DMS53 (cell line): ENCODE data around the gene ARCN1.

Experiments used
- DNase-seq: peaks from one replicate; lab custom pipeline; 2025; lab: John Stamatoyannopoulos, UW

Gene ARCN1

DNA sequence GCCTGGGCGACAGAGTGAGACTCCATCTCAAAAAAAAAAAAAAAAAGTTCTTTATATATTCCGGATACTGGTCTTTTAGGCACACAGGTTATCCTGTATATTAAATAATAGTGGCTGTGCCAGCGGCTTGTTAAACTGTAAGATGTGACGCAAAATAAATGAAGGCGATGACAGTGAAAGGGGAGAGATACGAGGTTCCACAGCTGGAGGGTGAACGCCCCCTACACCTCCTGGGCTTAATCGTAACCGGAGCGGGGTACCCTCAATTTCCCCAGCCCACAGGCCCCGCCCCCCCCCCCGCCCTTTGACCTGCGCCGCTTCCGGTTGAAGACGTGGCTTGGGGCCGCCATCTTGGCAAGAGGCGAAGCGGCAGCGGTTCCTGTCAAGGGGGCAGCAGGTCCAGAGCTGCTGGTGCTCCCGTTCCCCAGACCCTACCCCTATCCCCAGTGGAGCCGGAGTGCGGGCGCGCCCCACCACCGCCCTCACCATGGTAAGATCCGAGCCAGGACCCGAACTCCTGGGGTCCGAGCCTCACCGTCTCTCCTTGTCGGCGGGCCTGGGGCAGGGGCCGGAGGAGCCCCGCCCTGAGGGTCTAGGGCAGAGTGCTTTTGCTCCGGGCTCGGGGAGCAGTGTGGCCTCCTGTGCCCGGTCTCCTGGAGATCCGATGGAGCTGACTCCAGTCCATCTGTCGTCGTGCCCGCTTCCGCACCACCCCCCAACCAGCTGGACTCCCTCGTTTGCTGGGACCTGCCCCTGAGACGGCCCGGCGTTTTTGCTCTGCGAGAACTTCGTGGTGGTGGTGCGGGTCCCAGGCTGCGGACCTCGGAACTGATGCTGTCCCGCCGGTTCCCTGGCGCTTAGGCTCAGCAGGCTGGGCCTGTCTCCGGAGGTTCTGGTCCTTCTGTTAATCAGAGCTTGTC lies at the start of gene ARCN1:
Gene ARCN1, plus strand, starts transcription at position 349 of the 920 bp plus-strand sequence. Its CDS starts 139 bp downstream, at position 488.
- peak; percentile 89 for DNase-seq

DNA sequence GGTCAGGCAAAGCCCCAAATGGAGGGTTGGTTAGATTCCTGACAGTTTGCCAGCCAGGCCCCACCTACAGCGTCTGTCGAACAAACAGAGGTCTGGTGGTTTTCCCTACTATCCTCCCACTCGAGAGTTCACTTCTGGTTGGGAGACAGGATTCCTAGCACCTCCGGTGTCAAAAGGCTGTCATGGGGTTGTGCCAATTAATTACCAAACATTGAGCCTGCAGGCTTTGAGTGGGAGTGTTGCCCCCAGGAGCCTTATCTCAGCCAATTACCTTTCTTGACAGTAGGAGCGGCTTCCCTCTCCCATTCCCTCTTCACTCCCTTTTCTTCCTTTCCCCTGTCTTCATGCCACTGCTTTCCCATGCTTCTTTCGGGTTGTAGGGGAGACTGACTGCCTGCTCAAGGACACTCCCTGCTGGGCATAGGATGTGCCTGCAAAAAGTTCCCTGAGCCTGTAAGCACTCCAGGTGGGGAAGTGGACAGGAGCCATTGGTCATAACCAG lies 49.6 kb upstream of the ARCN1 start:
- peak; percentile 61 for DNase-seq

GRCh38 chr11:118524356-118524755 lies 47.9 kb upstream of the ARCN1 start:
- DNase-seq = no peak

DNA sequence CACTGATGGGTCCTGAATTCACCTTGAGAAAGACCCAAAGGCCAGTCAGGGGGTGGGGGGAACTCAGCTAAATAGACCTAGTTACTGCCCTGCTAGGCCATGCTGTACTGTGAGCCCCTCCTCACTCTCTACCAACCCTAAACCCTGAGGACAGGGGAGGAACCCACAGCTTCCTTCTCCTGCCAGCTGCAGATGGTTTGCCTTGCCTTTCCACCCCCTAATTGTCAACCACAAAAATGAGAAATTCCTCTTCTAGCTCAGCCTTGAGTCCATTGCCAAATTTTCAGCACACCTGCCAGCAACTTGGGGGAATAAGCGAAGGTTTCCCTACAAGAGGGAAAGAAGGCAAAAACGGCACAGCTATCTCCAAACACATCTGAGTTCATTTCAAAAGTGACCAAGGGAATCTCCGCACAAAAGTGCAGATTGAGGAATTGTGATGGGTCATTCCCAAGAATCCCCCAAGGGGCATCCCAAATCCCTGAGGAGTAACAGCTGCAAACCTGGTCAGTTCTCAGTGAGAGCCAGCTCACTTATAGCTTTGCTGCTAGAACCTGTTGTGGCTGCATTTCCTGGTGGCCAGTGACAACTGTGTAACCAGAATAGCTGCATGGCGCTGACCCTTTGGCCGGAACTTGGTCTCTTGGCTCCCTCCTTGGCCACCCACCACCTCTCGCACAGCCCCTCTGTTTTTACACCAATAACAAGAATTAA lies 47.3 kb upstream of the ARCN1 start:
- no peak for DNase-seq

DNA sequence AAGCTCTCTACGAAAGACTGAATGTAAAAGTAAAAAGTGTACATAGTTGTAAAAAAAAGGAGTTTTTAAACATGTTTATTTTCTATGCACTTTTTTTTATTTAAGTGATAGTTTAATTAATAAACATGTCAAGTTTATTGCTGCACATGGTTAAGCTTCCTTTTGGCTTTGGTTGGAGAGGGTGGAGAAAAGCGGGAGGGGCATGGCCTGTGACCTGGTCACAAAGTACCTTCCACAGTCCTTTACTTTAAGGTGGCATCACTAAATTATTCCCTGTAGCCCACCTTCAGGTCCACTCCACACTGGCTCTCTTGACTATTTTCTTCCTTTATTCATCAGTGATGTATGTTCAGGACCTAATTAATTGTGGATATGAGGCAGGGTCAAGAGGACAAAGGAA lies 45.5 kb upstream of the ARCN1 start:
- no peak for DNase-seq

DNA sequence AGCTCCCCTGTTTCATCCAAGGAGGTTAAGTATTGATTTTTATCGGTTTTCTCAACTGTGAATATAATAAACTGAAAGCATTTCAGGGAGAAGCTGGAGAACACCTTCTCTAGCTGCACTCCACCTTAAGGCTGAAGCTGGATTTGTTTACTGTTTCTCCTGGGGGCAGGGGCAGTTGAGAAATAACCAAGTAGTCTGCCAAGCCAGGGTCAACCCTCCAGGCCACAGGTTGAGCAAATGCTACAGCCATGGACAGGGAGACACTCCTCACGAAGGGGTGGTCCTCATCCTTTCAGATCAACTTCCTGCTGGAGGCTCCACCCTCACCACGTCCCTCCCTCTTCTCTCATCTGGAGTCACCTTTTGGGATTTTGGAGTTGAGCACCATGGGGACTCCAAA lies 45.1 kb upstream of the ARCN1 start, which contains the start of gene TTC36:
Gene TTC36, plus strand, starts transcription at position 366 of the 400 bp plus-strand sequence. Its CDS starts 21 bp downstream, at position 387.
- DNase-seq = no peak

- DNase-seq = no peak
These were observed 43.7 kb upstream of the ARCN1 start for GRCh38 chr11:118528511-118528910.

- DNase-seq = peak; percentile 46
These were observed 42.5 kb upstream of the ARCN1 start for GRCh38 chr11:118529584-118530175.

GRCh38 chr11:118530180-118530682 lies 42.0 kb upstream of the ARCN1 start:
- no peak for DNase-seq

GRCh38 chr11:118530683-118531596 lies 41.3 kb upstream of the ARCN1 start, which contains the start of gene TMEM25:
TSS of gene TMEM25 (plus strand) at chr11:118531192. CDS start at chr11:118531802, 610 bp downstream.
- peak; percentile 84 for DNase-seq

GRCh38 chr11:118531597-118532084 lies 40.6 kb upstream of the ARCN1 start:
- no peak for DNase-seq

GRCh38 chr11:118532091-118532490 lies 40.1 kb upstream of the ARCN1 start:
- no peak for DNase-seq

GRCh38 chr11:118532852-118533768 lies 39.1 kb upstream of the ARCN1 start:
- no peak for DNase-seq

DNA sequence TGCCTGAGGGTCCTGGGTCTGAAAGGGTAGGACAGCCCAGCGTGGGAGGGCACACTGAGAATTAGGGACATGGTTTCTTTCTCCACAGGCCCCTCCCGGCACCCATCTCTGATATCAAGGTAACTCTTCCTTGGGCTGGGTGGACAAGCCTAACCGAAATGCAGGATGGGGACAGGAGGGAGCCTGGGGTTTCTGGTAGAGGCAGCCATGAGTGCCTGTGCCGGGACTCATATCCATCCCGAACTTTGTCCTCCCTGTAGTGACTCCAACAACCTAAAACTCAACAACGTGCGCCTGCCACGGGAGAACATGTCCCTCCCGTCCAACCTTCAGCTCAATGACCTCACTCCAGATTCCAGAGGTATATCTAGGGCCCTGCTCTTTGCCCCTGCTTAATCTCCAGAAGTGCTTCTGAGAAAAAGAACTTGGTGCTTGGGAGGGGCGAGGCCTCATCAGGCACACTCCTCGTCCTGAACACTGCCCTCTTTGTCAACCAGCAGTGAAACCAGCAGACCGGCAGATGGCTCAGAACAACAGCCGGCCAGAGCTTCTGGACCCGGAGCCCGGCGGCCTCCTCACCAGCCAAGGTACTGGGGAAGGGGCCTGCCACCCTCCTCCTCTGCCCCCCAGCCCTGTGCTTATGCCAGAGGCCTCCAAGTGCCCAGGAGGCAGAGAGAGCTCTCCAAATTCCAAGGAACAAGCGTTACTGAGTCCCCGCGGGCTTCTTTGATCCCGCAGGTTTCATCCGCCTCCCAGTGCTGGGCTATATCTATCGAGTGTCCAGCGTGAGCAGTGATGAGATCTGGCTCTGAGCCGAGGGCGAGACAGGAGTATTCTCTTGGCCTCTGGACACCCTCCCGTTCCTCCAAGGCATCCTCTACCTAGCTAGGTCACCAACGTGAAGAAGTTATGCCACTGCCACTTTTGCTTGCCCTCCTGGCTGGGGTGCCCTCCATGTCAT lies 38.2 kb upstream of the ARCN1 start:
- no peak for DNase-seq

DNA sequence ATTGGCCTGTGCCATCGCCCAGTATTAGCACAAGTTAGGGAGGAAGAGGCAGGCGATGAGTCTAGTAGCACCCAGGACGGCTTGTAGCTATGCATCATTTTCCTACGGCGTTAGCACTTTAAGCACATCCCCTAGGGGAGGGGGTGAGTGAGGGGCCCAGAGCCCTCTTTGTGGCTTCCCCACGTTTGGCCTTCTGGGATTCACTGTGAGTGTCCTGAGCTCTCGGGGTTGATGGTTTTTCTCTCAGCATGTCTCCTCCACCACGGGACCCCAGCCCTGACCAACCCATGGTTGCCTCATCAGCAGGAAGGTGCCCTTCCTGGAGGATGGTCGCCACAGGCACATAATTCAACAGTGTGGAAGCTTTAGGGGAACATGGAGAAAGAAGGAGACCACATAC lies 36.9 kb upstream of the ARCN1 start:
- no peak for DNase-seq

DNA sequence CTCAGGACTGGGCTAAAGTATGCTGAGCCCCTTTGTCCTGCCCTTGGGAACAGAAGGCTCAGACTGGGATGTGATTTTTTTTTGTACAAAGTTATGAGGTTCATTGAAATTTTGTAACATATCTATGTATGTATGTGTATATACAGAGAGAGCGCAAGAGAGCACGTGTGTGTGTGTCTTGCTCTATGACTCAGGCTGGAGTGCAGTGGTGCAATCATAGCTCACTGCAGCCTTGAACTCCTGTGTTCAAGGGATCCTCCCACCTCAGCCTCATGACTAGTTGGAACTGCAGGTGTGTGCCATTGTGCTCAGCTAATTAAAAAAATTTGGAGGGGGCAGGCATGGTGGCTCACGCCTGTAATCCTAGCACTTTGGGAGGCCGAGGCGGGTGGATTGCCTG lies 35.5 kb upstream of the ARCN1 start:
- no peak for DNase-seq

DNA sequence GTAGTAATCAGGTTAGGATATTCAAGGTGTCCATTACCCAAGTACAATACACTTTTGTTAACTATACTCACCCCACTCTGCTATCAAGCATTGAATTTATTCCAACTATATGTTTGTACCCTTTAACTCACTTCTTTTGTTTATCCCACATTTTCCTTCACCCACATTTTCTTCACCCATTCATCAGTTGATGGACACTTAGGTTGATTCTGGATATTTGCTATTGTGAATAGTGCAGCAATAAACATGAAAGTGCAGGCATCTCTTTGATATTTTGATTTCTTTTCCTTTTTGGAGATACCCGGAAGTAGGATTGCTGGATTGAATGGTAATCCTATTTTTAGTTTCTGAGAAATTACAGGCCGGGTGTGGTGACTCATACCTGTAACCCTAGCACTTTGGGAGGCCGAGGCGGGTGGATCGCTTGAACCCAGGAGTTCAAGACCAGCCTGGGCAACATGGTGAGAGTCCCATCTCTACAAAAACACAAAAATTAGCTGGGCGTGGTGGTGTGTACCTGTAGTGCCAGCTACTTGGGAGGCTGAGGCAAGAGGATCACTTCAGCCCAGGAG lies 34.7 kb upstream of the ARCN1 start:
- no peak for DNase-seq

GRCh38 chr11:118544010-118544646 lies 28.1 kb upstream of the ARCN1 start:
- no peak for DNase-seq
